Osteocyte (in vitro differentiated cells): ENCODE data around the gene RHBDL1. TPM values are rescaled to one million over a fixed set of nuclear protein-coding genes. Genes with fewer than 3 reads are reported as not detected.

Source experiments
- DNase-seq: peaks from one replicate; pipeline ENCODE4 v3.0.0; 2021; ENCODE audit warnings: mixed read lengths; ENCODE audit not compliant: unreplicated experiment; ENCODE audit errors: extremely low spot score
- H3K27ac Mint-ChIP-seq: one replicate; pipeline ENCODE4 v1.8.0; 2021; ENCODE audit warnings: mild to moderate bottlenecking, mixed read lengths; ENCODE audit not compliant: unreplicated experiment
- H3K27me3 Mint-ChIP-seq: one replicate; pipeline ENCODE4 v1.8.0; 2021; ENCODE audit warnings: mixed read lengths; ENCODE audit not compliant: unreplicated experiment
- H3K36me3 Mint-ChIP-seq: one replicate; pipeline ENCODE4 v1.8.0; 2021; ENCODE audit warnings: mixed read lengths; ENCODE audit not compliant: unreplicated experiment
- H3K4me1 Mint-ChIP-seq: one replicate; pipeline ENCODE4 v1.8.0; 2021; ENCODE audit warnings: mixed read lengths; ENCODE audit not compliant: unreplicated experiment
- H3K4me3 Mint-ChIP-seq: one replicate; pipeline ENCODE4 v1.8.0; 2021; ENCODE audit warnings: mild to moderate bottlenecking, moderate library complexity, mixed read lengths; ENCODE audit not compliant: unreplicated experiment
- H3K9me3 Mint-ChIP-seq: one replicate; pipeline ENCODE4 v1.8.0; 2021; ENCODE audit warnings: mixed read lengths; ENCODE audit not compliant: unreplicated experiment
- total RNA-seq: library from RNA; stranded (reverse); gene quantifications from 2 replicates; pipeline ENCODE4 v1.2.1, GENCODE V29; 2021
- TF ChIP-seq, protein P1 (sequence below): fragments of 200-600 bp; sonication (generic); IDR thresholded peaks from 2 replicates; pipeline ENCODE4 v1.5.0; 2021; ENCODE audit warnings: antibody characterized with exemption, mild to moderate bottlenecking, moderate library complexity

RHBDL1 gene
- total RNA-seq, 1 donor from 2014 or later = 5.4 TPM

- Mint-ChIP-seq H3K4me1 (peaks cover 3% of the 10 kb centered on the region), H3K4me3 (peak overlapping the region; percentile 52), H3K27me3 (no peaks in the 10 kb centered on the region), H3K27ac (no peak overlapping the region), H3K36me3 (no peaks in the 10 kb centered on the region), H3K9me3 (no peaks in the 10 kb centered on the region)
- DNase-seq = no peak
- TF ChIP-seq, protein P1, sequence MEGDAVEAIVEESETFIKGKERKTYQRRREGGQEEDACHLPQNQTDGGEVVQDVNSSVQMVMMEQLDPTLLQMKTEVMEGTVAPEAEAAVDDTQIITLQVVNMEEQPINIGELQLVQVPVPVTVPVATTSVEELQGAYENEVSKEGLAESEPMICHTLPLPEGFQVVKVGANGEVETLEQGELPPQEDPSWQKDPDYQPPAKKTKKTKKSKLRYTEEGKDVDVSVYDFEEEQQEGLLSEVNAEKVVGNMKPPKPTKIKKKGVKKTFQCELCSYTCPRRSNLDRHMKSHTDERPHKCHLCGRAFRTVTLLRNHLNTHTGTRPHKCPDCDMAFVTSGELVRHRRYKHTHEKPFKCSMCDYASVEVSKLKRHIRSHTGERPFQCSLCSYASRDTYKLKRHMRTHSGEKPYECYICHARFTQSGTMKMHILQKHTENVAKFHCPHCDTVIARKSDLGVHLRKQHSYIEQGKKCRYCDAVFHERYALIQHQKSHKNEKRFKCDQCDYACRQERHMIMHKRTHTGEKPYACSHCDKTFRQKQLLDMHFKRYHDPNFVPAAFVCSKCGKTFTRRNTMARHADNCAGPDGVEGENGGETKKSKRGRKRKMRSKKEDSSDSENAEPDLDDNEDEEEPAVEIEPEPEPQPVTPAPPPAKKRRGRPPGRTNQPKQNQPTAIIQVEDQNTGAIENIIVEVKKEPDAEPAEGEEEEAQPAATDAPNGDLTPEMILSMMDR = no peak
Measured at GRCh38 chr16:727291-727977, 52.0 kb downstream of the RHBDL1 start.

Other genes with a start within 250 kb of the RHBDL1 start
- gene CAPN15, start 148.0 kb upstream of the RHBDL1 start, total RNA-seq = 38.3 and 39.9 TPM in 2 replicates
- gene PRR35, start 115.3 kb upstream of the RHBDL1 start, total RNA-seq = not detected in 2 replicates
- 0.57 and 1.7 TPM in 2 replicates for gene NHLRC4, start 108.7 kb upstream of the RHBDL1 start, total RNA-seq
- 62.0 and 63.6 TPM in 2 replicates for gene PIGQ, start 105.7 kb upstream of the RHBDL1 start, total RNA-seq
- gene RAB40C, start 85.6 kb upstream of the RHBDL1 start, total RNA-seq = 17.1 and 20.0 TPM in 2 replicates
- 0.47 and 0.56 TPM in 2 replicates for gene WFIKKN1, start 44.7 kb upstream of the RHBDL1 start, total RNA-seq
- gene METTL26, start 39.4 kb upstream of the RHBDL1 start, total RNA-seq = 58.2 and 69.8 TPM in 2 replicates
- gene MCRIP2, start 33.8 kb upstream of the RHBDL1 start, total RNA-seq = 11.3 and 14.8 TPM in 2 replicates
- 28.2 and 38.9 TPM in 2 replicates for gene WDR90, start 26.3 kb upstream of the RHBDL1 start, total RNA-seq
- 125 and 126 TPM in 2 replicates for gene RHOT2, start 7.5 kb upstream of the RHBDL1 start, total RNA-seq
- gene STUB1, start 4.7 kb downstream of the RHBDL1 start, total RNA-seq = 109 and 116 TPM in 2 replicates
- 57.6 and 62.1 TPM in 2 replicates for gene JMJD8, start 8.7 kb downstream of the RHBDL1 start, total RNA-seq
- 19.4 and 19.9 TPM in 2 replicates for gene WDR24, start 14.7 kb downstream of the RHBDL1 start, total RNA-seq
- gene FBXL16, start 30.1 kb downstream of the RHBDL1 start, total RNA-seq = 0.32 and 0.44 TPM in 2 replicates
- 48.2 and 49.7 TPM in 2 replicates for gene METRN, start 39.4 kb downstream of the RHBDL1 start, total RNA-seq
- gene ANTKMT, start 45.5 kb downstream of the RHBDL1 start, total RNA-seq = 41.5 and 41.7 TPM in 2 replicates
- gene CCDC78, start 50.8 kb downstream of the RHBDL1 start, total RNA-seq = 2.6 and 3.1 TPM in 2 replicates
- 11.3 and 17.3 TPM in 2 replicates for gene HAGHL, start 51.4 kb downstream of the RHBDL1 start, total RNA-seq
- gene CIAO3, start 65.3 kb downstream of the RHBDL1 start, total RNA-seq = 31.4 and 31.5 TPM in 2 replicates
- gene MSLN, start 85.1 kb downstream of the RHBDL1 start, total RNA-seq = 0.19 and 0.21 TPM in 2 replicates
- gene RPUSD1, start 112.7 kb downstream of the RHBDL1 start, total RNA-seq = 20.8 and 24.3 TPM in 2 replicates
- gene CHTF18, start 112.9 kb downstream of the RHBDL1 start, total RNA-seq = 19.3 and 25.4 TPM in 2 replicates
- not detected in 2 replicates for gene GNG13, start 125.1 kb downstream of the RHBDL1 start, total RNA-seq